Putamen (tissue), 1 donor: ENCODE data around the gene ASF1A.
"Not testable (repeated sequence)": the region's sequence is repeated elsewhere in the genome, so short reads cannot be mapped to it uniquely, and the experiment has no call there.

Experiments used
- DNase-seq: peaks from one replicate; pipeline ENCODE4 v3.0.0-alpha.2; 2016; ENCODE audit warnings: low spot score

Gene ASF1A

GRCh38 chr6:118893807-118894424 is at the start of gene ASF1A:
ASF1A (plus strand) TSS chr6:118894152; CDS start chr6:118894414, 262 bp downstream.
- peak; percentile 99 for DNase-seq

- DNase-seq = no peak
Observed at GRCh38 chr6:118844915-118845314, 49.0 kb upstream of the ASF1A start.

GRCh38 chr6:118853408-118853807 is 40.5 kb upstream of the ASF1A start:
- no peak for DNase-seq

- no peak for DNase-seq
Observed at GRCh38 chr6:118856301-118856700, 37.7 kb upstream of the ASF1A start.

DNA sequence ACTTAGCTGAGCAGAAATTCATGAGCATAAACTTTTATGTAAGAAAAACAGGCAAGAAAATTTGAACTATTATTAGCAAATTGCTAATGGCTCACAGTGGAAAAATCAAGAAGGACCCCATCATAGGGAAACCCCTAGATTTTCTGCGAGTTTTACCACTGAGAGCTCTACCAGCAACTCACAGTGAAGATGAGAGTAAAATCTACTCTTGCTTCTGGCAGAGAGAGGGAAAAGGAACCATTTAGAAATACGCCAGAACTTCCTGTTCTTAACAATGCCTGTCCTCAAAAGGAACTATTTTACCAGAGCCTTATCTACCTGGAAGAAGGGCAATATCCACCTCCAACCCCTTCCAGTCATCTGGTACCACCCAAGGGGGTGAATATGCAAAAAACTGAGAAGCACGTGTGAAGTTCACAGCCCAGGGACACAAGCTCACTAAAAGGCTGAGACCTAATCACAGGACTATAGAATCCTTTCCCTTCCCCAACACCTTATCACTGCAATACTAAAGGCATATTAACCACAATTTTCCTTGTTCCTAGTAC is 34.4 kb upstream of the ASF1A start:
- DNase-seq = no peak

- DNase-seq = no peak
Observed at GRCh38 chr6:118860363-118860762, 33.6 kb upstream of the ASF1A start.

- no peak for DNase-seq
Observed at GRCh38 chr6:118860880-118861279, 33.1 kb upstream of the ASF1A start.

- DNase-seq = no peak
Observed at GRCh38 chr6:118862443-118862842, 31.5 kb upstream of the ASF1A start.

DNA sequence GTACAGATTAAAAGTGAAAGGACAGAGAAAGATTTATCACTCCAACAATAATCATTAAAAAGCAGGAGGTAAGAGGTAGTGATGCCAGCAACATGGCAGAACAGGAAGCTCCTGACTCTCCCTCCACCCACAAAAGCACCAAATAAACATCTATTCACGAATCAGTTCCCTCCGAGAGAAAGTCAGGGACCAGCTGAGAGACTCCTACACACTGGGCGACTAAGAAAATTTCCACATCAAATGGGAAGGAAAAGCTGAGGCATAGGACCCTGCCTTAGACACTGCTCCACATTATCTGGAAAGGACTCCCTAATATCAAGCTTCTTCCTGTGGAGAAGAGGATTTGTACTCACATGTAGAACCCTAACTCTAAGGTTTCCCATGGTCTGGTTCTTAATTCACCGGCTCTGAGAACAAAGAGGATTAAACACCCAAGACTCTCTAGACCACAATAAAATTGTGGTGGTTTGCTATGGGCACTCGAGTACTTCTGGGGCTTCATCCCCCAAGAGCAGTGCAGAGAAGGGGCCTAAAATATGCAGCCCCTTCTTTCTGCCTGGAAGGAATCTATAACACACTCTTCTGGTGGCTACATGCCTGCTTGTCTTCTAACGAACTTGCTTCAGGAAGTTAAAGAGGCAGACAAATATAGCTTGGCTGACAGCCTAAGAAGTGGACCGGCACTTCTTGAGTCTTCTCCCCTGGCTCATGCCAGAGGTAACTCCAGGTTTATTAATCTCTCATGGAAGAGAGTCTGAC is 29.4 kb upstream of the ASF1A start:
- no peak for DNase-seq

- no peak for DNase-seq
Observed at GRCh38 chr6:118865100-118865391, 28.9 kb upstream of the ASF1A start.

DNA sequence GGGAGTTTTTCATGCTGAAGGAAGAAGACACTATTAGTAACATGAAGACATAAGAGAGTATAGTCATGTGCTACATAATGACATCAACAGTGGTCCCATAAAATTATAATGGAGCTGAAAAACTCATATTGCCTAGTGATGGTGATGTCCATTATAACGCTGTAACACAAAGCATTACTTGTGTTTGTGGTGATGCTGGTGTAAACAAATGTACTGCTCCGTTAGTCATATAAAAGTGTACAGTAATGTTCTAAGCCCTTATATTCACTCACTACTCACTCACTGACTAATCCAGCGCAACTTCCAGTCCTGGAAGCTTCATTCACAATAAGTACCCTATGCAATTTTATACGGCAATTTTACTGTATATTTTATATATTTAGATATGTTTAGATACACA is 26.8 kb upstream of the ASF1A start:
- no peak for DNase-seq

DNA sequence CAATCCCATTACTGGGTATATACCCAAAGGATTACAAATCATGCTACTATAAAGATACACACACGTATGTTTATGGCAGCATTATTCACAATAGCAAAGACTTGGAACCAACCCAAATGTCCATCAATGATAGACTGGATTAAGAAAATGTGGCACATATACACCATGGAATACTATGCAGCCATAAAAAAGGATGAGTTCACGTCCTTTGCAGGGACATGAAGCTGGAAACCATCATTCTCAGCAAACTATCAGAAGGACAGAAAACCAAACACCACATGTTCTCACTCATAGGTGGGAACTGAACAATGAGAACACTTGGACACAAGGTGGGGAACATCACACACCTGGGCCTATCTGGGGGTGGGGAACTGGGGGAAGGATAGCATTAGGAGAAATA is 25.1 kb upstream of the ASF1A start:
- DNase-seq = not testable (repeated sequence)

- DNase-seq = no peak
Observed at GRCh38 chr6:118869350-118869749, 24.6 kb upstream of the ASF1A start.

DNA sequence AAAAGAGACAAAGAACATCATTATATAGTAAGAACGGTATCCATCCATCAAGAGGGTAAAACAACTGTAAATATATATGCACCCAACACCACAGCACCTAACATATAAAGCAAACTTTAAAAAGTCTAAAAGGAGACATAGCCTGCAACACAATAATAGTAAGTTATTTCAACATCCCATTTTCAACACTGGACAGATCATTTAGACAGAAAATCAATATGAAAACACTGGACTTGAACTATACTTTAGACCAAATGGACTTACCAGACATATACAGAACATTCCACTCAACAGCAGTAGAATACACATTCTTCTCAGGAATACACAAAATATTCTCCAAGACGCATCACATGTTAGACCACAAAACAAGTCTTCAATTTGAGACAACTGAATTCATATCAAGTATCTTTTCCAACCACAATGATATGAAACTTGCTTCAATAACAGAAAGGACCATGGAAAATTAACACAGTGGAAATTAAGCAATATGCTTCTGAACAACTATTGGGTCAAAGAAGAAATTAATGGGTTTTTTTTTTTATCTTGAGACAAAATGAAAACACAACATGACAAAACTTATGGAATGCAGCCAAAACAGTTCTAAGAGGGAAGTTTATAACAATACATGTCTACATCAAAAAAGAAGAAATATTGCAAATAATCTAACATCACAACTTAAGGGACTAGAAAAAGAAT is 23.9 kb upstream of the ASF1A start:
- no peak for DNase-seq

GRCh38 chr6:118871331-118871730 is 22.6 kb upstream of the ASF1A start:
- DNase-seq = no peak

GRCh38 chr6:118872318-118872717 is 21.6 kb upstream of the ASF1A start:
- no peak for DNase-seq

DNA sequence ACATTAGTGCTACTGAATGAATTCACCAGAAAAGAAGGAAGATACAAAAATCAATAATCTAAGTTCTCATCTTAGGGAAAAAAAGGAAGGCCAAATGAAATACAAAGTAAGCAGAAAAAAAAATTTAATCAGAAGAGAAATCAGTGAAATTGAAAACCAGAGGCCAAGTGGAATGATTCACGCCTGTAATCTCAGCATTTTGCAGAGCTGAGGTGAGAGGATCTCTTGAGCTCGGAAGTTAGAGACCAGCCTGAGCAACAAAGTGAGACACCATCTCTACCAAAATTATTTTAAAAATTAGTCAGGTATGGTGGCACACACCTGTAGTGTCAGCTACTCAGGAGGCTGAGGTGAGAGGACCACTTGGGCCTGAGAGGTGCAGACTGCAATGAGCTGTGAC is 21.2 kb upstream of the ASF1A start:
- no peak for DNase-seq

- no peak for DNase-seq
Observed at GRCh38 chr6:118873239-118873638, 20.7 kb upstream of the ASF1A start.

- no peak for DNase-seq
Observed at GRCh38 chr6:118875672-118876071, 18.3 kb upstream of the ASF1A start.

GRCh38 chr6:118876198-118876597 is 17.8 kb upstream of the ASF1A start:
- DNase-seq = no peak

DNA sequence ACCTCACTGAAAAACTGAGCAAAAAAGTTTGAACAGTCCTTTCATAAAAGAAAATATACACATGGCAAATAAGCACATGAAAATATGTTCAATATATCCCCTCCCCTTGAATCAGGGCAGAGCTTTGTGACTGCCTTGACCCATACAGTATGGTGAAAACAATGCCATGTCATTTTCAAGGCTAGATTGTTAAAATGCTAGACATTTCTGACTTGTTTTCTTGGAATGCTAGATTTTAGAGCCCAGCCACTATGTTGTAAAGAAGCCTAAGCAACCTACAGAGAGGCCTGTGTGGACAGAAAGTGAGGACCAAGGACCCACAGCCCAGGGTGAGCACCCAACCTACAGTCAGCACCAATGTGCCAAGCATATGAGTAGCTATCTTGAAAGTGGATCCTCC is 17.1 kb upstream of the ASF1A start:
- no peak for DNase-seq

DNA sequence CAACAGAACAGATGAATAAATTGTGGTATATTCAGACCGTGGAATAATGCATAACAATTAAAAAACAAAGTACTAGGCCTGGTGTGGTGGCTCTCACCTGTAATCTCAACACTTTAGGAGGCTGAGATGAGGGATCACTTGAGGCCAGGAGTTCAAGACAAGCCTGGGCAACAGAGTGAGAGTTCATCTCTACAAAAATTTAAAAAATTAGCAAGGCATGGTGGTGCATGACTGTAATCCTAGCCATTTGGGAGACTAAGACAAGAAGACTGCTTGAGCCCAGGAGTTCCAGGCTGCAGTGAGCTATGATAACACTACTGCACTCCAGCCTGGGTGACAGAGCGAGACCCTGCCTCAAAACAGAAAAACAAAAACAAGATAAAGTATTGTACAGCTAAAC is 16.1 kb upstream of the ASF1A start:
- DNase-seq = no peak
